SU-DHL-6 (cell line): ENCODE data around the gene TRRAP.

ENCODE experiments used
- H2AFZ ChIP-seq: fragments of 200-600 bp; sonication (generic); 2 replicates; pipeline ENCODE4 v1.6.1; 2014; ENCODE audit warnings: low read depth, mild to moderate bottlenecking, moderate library complexity, mixed read lengths, antibody characterized with exemption, low read length; ENCODE audit not compliant: severe bottlenecking
- H3F3A ChIP-seq: fragments of 200-600 bp; shearing (Covaris generic); 2 replicates; pipeline ENCODE4 v1.6.0; 2016; ENCODE audit warnings: antibody characterized with exemption, mild to moderate bottlenecking; ENCODE audit not compliant: insufficient read depth
- H3K27ac ChIP-seq: fragments of 200-600 bp; sonication (generic); 2 replicates; pipeline ENCODE4 v1.5.1; 2016; ENCODE audit warnings: low read depth, mild to moderate bottlenecking, low read length, moderate library complexity, mixed read lengths
- H3K27me3 ChIP-seq: fragments of 200-600 bp; sonication (generic), shearing (Covaris generic); 2 replicates; pipeline ENCODE4 v1.6.0; 2014; ENCODE audit warnings: mild to moderate bottlenecking, low read length
- H3K36me3 ChIP-seq: fragments of 200-600 bp; sonication (generic); 2 replicates; pipeline ENCODE4 v1.6.1; 2014; ENCODE audit warnings: mild to moderate bottlenecking, low read length, mixed read lengths
- H3K4me2 ChIP-seq: fragments of 300-600, 200-600 bp; shearing (Covaris generic), sonication (generic); 2 replicates; pipeline ENCODE4 v1.6.0; 2014; ENCODE audit warnings: low read length, low read depth, mild to moderate bottlenecking; ENCODE audit not compliant: poor library complexity, severe bottlenecking
- H3K4me3 ChIP-seq: fragments of 200-600 bp; sonication (generic); 2 replicates; pipeline ENCODE4 v1.5.1; 2014; ENCODE audit warnings: antibody characterized with exemption, low read length, mild to moderate bottlenecking, mixed read lengths; ENCODE audit not compliant: insufficient read depth, poor library complexity, severe bottlenecking
- H3K79me2 ChIP-seq: fragments of 200-600 bp; sonication (generic); 2 replicates; pipeline ENCODE4 v1.6.1; 2014; ENCODE audit warnings: mild to moderate bottlenecking, low read length, moderate library complexity; ENCODE audit not compliant: insufficient read depth
- H3K9ac ChIP-seq: fragments of 200-600 bp; sonication (generic); 2 replicates; pipeline ENCODE4 v1.7.0; 2014; ENCODE audit warnings: mild to moderate bottlenecking, low read length
- H3K9me2 ChIP-seq: fragments of 200-600 bp; sonication (generic); replicated peaks from 2 replicates; pipeline ENCODE4 v1.6.1; 2014; ENCODE audit warnings: low read length; ENCODE audit not compliant: insufficient read depth
- H3K9me3 ChIP-seq: fragments of 200-600 bp; sonication (generic); 2 replicates; pipeline ENCODE4 v1.6.1; 2014; ENCODE audit warnings: low read length, mixed read lengths; ENCODE audit not compliant: insufficient read depth
- H4K20me1 ChIP-seq: fragments of 200-600 bp; sonication (generic); 2 replicates; pipeline ENCODE4 v1.6.1; 2014; ENCODE audit warnings: low read depth, mild to moderate bottlenecking, antibody characterized with exemption, low read length, moderate library complexity, mixed read lengths
- EZH2phosphoT487 ChIP-seq: fragments of 200-600 bp; sonication (generic), shearing (Covaris generic); conservative IDR thresholded peaks from 2 replicates; pipeline ENCODE4 v1.6.1; 2018; ENCODE audit warnings: mild to moderate bottlenecking, antibody characterized with exemption, low read length, moderate library complexity, mixed read lengths
- TF ChIP-seq, protein P1 (sequence below): fragments of 200-600 bp; sonication (generic); IDR thresholded peaks from one replicate; pipeline ENCODE4 v1.5.1; 2017; ENCODE audit warnings: antibody characterized with exemption, mild to moderate bottlenecking, low read length, moderate library complexity; ENCODE audit not compliant: insufficient read depth, poor library complexity, severe bottlenecking

TRRAP gene

GRCh38 chr7:98855610-98856422, 22.5 kb upstream of the TRRAP start:
- no peaks in the 10 kb centered on the region for H3F3A ChIP-seq
- H3K4me3 ChIP-seq = no peak overlapping the region
- H4K20me1 ChIP-seq = no peaks in the 10 kb centered on the region
- H3K9me2 ChIP-seq = no peaks in the 10 kb centered on the region
- no peak overlapping the region for H2AFZ ChIP-seq
- no peaks in the 10 kb centered on the region for H3K27me3 ChIP-seq
- H3K36me3 ChIP-seq = no peaks in the 10 kb centered on the region
- TF ChIP-seq, protein P1, sequence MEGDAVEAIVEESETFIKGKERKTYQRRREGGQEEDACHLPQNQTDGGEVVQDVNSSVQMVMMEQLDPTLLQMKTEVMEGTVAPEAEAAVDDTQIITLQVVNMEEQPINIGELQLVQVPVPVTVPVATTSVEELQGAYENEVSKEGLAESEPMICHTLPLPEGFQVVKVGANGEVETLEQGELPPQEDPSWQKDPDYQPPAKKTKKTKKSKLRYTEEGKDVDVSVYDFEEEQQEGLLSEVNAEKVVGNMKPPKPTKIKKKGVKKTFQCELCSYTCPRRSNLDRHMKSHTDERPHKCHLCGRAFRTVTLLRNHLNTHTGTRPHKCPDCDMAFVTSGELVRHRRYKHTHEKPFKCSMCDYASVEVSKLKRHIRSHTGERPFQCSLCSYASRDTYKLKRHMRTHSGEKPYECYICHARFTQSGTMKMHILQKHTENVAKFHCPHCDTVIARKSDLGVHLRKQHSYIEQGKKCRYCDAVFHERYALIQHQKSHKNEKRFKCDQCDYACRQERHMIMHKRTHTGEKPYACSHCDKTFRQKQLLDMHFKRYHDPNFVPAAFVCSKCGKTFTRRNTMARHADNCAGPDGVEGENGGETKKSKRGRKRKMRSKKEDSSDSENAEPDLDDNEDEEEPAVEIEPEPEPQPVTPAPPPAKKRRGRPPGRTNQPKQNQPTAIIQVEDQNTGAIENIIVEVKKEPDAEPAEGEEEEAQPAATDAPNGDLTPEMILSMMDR = no peak
- TF ChIP-seq EZH2phosphoT487 = no peak
- no peak overlapping the region for H3K9ac ChIP-seq
- H3K79me2 ChIP-seq = no peaks in the 10 kb centered on the region
- no peaks in the 10 kb centered on the region for H3K9me3 ChIP-seq
- H3K27ac ChIP-seq = no peak overlapping the region
- H3K4me2 ChIP-seq = no peak overlapping the region

- H3K9ac ChIP-seq = no peak overlapping the region
- H3K27ac ChIP-seq = no peak overlapping the region
- H4K20me1 ChIP-seq = no peaks in the 10 kb centered on the region
- H3K9me2 ChIP-seq = no peaks in the 10 kb centered on the region
- no peak overlapping the region for H2AFZ ChIP-seq
- no peaks in the 10 kb centered on the region for H3K27me3 ChIP-seq
- no peaks in the 10 kb centered on the region for H3K9me3 ChIP-seq
- TF ChIP-seq, protein P1 = no peak
- TF ChIP-seq EZH2phosphoT487 = no peak
- no peak overlapping the region for H3K4me2 ChIP-seq
- no peaks in the 10 kb centered on the region for H3K36me3 ChIP-seq
- no peaks in the 10 kb centered on the region for H3F3A ChIP-seq
- H3K4me3 ChIP-seq = no peak overlapping the region
- H3K79me2 ChIP-seq = no peaks in the 10 kb centered on the region
These were observed 18.3 kb upstream of the TRRAP start for GRCh38 chr7:98860071-98860470.

GRCh38 chr7:98862203-98862602, 16.1 kb upstream of the TRRAP start:
- H4K20me1 ChIP-seq = no peaks in the 10 kb centered on the region
- H3K9me2 ChIP-seq = no peaks in the 10 kb centered on the region
- no peak overlapping the region for H3K4me3 ChIP-seq
- no peaks in the 10 kb centered on the region for H3K36me3 ChIP-seq
- H3K79me2 ChIP-seq = no peaks in the 10 kb centered on the region
- 0 out of 2 replicates have a peak, but pooled peaks cover 3% of the 10 kb centered on the region for H3F3A ChIP-seq
- H3K27me3 ChIP-seq = no peaks in the 10 kb centered on the region
- no peak overlapping the region for H3K4me2 ChIP-seq
- no peak overlapping the region for H2AFZ ChIP-seq
- H3K9me3 ChIP-seq = no peaks in the 10 kb centered on the region
- H3K9ac ChIP-seq = no peak overlapping the region
- no peak for TF ChIP-seq EZH2phosphoT487
- TF ChIP-seq, protein P1 = no peak
- H3K27ac ChIP-seq = no peak overlapping the region
